ENCODE data around the gene FBXL12.
"Not testable (repeated sequence)": the region's sequence is repeated elsewhere in the genome, so short reads cannot be mapped to it uniquely, and the experiment has no call there.

FBXL12 gene

DNA sequence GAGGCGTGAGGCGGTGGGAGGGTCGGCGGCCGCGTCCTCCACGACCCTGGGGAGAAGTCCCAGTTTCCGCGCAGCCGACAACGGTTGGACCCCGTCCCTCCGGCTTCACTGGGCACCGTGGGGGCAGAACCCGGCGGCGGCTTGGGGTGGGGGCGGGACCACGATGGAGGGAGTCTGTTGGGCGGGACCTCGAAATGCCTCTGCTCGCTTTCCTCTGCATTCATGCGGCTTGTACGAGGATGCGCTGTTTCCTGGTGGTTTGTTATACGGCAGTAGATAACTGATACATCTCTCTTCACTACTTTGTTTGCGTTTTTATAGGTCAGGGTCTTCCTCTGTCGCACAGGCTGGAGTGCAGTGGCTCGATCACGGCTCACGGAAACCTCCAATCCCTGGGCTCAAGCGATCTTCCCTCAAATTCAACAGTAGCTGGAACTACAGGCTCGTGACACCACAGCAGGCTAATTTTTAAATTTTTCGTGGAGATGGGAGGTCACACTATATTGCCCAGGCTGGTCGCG is 25.7 kb downstream of the FBXL12 start:
- peaks cover 4% of the 10 kb centered on the region; the same call in 1 of the 2 replicates for H3K4me1 ChIP-seq (ENCODE audit: low read length)
- H3K27me3 ChIP-seq (ENCODE audit: low read depth, low read length) = no peaks in the 10 kb centered on the region
- no peak overlapping the region for H3K27ac ChIP-seq (ENCODE audit: low read length)
- H2AFZ ChIP-seq (ENCODE audit: low read depth, low read length) = peak overlapping the region; percentile 90
- H3K4me3 ChIP-seq (ENCODE audit: low read length) = peak overlapping the region; percentile 91
- H4K20me1 ChIP-seq (ENCODE audit: insufficient read depth, low read length) = no peaks in the 10 kb centered on the region
- H3K4me2 ChIP-seq (ENCODE audit: low read length) = peak overlapping the region; percentile 73
- TF ChIP-seq EZH2phosphoT487 (IDR thresholded peaks at IDR 0.05; ENCODE audit: low read depth) = no peak
- TF ChIP-seq, protein P1, sequence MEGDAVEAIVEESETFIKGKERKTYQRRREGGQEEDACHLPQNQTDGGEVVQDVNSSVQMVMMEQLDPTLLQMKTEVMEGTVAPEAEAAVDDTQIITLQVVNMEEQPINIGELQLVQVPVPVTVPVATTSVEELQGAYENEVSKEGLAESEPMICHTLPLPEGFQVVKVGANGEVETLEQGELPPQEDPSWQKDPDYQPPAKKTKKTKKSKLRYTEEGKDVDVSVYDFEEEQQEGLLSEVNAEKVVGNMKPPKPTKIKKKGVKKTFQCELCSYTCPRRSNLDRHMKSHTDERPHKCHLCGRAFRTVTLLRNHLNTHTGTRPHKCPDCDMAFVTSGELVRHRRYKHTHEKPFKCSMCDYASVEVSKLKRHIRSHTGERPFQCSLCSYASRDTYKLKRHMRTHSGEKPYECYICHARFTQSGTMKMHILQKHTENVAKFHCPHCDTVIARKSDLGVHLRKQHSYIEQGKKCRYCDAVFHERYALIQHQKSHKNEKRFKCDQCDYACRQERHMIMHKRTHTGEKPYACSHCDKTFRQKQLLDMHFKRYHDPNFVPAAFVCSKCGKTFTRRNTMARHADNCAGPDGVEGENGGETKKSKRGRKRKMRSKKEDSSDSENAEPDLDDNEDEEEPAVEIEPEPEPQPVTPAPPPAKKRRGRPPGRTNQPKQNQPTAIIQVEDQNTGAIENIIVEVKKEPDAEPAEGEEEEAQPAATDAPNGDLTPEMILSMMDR (IDR thresholded peaks at IDR 0.05; ENCODE audit: low read depth, low read length) = no peak
- no peaks in the 10 kb centered on the region for H3K79me2 ChIP-seq (ENCODE audit: low read length)
- H3K9ac ChIP-seq (ENCODE audit: low read length) = peak overlapping the region; percentile 59
- H3K9me3 ChIP-seq (ENCODE audit: insufficient read depth, low read length) = no peaks in the 10 kb centered on the region
- H3K36me3 ChIP-seq (replicated peaks; ENCODE audit: low read depth, low read length) = no peaks in the 10 kb centered on the region

DNA sequence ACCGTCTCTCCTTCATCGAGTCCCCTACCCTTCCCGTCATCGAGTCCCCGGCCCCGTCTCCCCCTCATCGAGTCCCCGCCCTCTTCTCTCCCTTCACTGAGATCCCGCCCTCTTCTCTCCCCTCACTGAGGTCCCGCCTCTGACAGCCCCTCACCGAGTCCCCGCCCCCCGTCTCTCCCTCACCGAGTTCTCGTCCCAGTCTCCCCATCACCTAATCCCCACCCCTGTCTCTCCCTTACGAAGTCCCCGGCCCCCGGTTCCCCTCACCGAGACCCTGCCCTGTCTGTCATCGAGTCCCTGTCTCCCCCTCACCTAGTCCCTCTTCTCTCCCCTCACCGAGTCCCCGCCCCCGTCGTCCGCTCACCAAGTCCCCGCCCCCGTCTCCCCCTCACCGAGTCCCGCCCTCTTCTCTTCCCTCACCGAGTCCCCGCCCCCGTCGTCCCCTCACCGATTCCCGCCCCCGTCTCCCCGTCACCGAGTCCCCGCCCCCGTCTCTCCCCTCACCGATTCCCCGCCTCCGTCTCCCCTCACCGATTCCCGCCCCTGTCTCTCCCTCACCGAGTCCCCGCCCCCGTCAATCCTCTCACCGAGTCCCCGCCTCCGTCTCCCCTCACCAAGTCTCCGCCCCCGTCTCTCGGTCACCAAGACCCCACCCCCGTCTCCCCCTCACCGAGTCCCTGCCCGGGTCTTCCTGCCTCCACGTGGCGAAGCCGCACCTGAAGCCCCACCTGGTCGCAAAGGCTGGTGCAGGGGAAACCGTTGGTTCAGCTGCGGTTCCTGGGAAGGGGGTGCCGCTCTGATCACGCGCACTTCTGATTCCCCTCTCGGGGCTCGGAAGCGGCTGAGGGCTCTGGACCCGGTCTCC is 26.4 kb downstream of the FBXL12 start:
- Histone ChIP-seq H4K20me1 (ENCODE audit: insufficient read depth, low read length) (no peaks in the 10 kb centered on the region), H3K9ac (ENCODE audit: low read length) (peak overlapping the region; percentile 67), H3K4me3 (ENCODE audit: low read length) (peak overlapping the region; percentile 91), H3K27me3 (ENCODE audit: low read depth, low read length) (no peaks in the 10 kb centered on the region), H3K4me2 (ENCODE audit: low read length) (peak overlapping the region; percentile 73), H3K79me2 (ENCODE audit: low read length) (no peaks in the 10 kb centered on the region), H3K9me3 (ENCODE audit: insufficient read depth, low read length) (no peaks in the 10 kb centered on the region), H3K36me3 (replicated peaks; ENCODE audit: low read depth, low read length) (no peaks in the 10 kb centered on the region), H2AFZ (ENCODE audit: low read depth, low read length) (peak overlapping the region; percentile 90), H3K27ac (ENCODE audit: low read length) (peak overlapping the region; percentile 45), H3K4me1 (ENCODE audit: low read length) (peaks cover 4% of the 10 kb centered on the region; the same call in 1 of the 2 replicates)
- TF ChIP-seq, protein P1 (IDR thresholded peaks at IDR 0.05; ENCODE audit: low read depth, low read length) = no peak
- no peak for TF ChIP-seq EZH2phosphoT487 (IDR thresholded peaks at IDR 0.05; ENCODE audit: low read depth)

DNA sequence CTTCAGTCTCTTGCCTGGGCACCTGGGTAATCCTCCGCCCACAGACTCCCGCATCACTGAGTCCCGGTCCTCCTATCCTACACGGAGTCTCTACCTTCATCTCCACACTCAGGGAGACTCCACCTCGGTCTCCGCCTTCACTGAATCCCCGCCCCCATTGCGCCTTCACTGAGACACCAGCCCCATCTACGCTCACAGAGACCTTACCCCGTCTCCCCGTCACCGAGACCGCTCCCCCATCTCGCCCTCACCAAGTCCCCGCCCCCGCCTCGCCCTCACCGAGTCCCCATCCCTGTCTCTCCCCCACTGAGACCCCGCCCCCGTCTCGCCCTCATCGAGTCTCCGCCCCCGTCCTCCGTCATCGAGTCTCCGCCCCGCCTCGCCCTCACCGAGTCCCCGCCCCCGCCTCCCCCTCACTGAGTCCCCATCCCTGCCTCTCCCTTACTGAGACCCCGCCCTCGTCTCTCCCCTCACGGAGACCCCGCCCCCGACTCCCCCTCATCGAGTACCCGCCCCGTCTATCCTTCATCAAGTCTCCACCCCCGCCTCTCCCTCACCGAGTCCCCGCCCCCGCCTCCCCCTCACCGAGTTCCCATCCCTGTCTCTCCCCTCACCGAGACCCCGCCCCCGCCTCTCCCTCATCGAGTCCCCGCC is 27.2 kb downstream of the FBXL12 start:
- H3K9me3 ChIP-seq (ENCODE audit: insufficient read depth, low read length) = no peaks in the 10 kb centered on the region
- no peaks in the 10 kb centered on the region for H4K20me1 ChIP-seq (ENCODE audit: insufficient read depth, low read length)
- peak overlapping the region; percentile 45 for H3K27ac ChIP-seq (ENCODE audit: low read length)
- H3K4me1 ChIP-seq (ENCODE audit: low read length) = peaks cover 6% of the 10 kb centered on the region; the same call in 1 of the 2 replicates
- H3K36me3 ChIP-seq (replicated peaks; ENCODE audit: low read depth, low read length) = no peaks in the 10 kb centered on the region
- H3K4me2 ChIP-seq (ENCODE audit: low read length) = peak overlapping the region; percentile 73
- TF ChIP-seq, protein P1 (IDR thresholded peaks at IDR 0.05; ENCODE audit: low read depth, low read length) = no peak
- TF ChIP-seq EZH2phosphoT487 (IDR thresholded peaks at IDR 0.05; ENCODE audit: low read depth) = no peak
- no peaks in the 10 kb centered on the region for H3K27me3 ChIP-seq (ENCODE audit: low read depth, low read length)
- peak overlapping the region; percentile 91 for H3K4me3 ChIP-seq (ENCODE audit: low read length)
- no peaks in the 10 kb centered on the region for H3K79me2 ChIP-seq (ENCODE audit: low read length)
- H2AFZ ChIP-seq (ENCODE audit: low read depth, low read length) = peak overlapping the region; percentile 79
- peak overlapping the region; percentile 67 for H3K9ac ChIP-seq (ENCODE audit: low read length)

DNA sequence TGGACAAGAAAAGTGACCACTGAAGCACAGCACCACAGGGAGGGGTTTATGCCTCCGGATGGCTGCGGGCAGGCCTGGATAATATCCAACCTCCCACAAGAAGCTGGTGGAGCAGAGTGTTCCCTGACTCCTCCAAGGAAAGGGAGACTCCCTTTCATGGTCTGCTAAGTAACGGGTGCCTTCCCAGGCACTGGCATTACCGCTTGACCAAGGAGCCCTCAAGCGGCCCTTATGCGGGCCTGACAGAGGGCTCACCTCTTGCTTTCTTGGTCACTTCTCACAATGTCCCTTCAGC is 27.9 kb downstream of the FBXL12 start:
- H3K9me3 ChIP-seq (ENCODE audit: insufficient read depth, low read length); H3K27ac ChIP-seq (ENCODE audit: low read length); H3K4me1 ChIP-seq (ENCODE audit: low read length); H3K79me2 ChIP-seq (ENCODE audit: low read length); H3K27me3 ChIP-seq (ENCODE audit: low read depth, low read length); H4K20me1 ChIP-seq (ENCODE audit: insufficient read depth, low read length); H2AFZ ChIP-seq (ENCODE audit: low read depth, low read length); H3K36me3 ChIP-seq (replicated peaks; ENCODE audit: low read depth, low read length): not testable (repeated sequence)
- H3K9ac ChIP-seq (ENCODE audit: low read length) = peak overlapping the region; percentile 42
- peak overlapping the region; percentile 91 for H3K4me3 ChIP-seq (ENCODE audit: low read length)
- H3K4me2 ChIP-seq (ENCODE audit: low read length) = peak overlapping the region; percentile 57

DNA sequence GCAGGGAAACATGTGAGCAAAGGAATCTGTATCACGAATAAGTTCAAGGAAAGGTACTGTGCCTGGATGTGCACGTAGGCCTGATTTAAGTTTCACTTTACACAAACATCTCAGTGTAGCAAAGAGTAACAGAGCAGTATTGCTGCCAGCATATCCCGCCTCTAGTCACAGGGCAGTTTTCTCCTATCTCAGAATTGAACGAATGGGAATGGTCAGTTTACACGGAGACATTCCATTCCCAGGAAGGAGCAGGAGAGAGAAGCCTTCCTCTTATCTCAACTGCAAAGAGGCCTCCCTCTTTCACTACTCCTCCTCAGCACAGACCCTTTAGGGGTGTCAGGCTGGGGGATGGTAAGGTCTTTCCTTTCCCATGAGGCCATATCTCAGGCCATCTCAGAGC is 29.3 kb downstream of the FBXL12 start:
- not testable (repeated sequence) for H3K36me3 ChIP-seq (replicated peaks; ENCODE audit: low read depth, low read length); H4K20me1 ChIP-seq (ENCODE audit: insufficient read depth, low read length); H3K4me1 ChIP-seq (ENCODE audit: low read length); H2AFZ ChIP-seq (ENCODE audit: low read depth, low read length); H3K4me2 ChIP-seq (ENCODE audit: low read length); H3K79me2 ChIP-seq (ENCODE audit: low read length); H3K27ac ChIP-seq (ENCODE audit: low read length); H3K27me3 ChIP-seq (ENCODE audit: low read depth, low read length); H3K9me3 ChIP-seq (ENCODE audit: insufficient read depth, low read length); H3K4me3 ChIP-seq (ENCODE audit: low read length); H3K9ac ChIP-seq (ENCODE audit: low read length)

Data from OCI-LY3 (cell line).